K562 (cell line): ENCODE measurements around the gene CCNK. TPM values are rescaled to one million over a fixed set of nuclear protein-coding genes. Genes with fewer than 3 reads are reported as not detected.

Source experiments
- ATAC-seq: fragments of 200-7000 bp; cut with Tn5 transposase; 3 replicates; pipeline ENCODE4 v1.9.1; 2020; ENCODE audit warnings: moderate library complexity
- BruUV-seq: library from RNA; stranded (reverse); fragments of 400-500 nt; replicated peaks from 2 replicates; lab custom pipeline; 2021; lab: Mats Ljungman, UMichigan
- CTCF ChIA-PET: fragments of 300-600 bp; formaldehyde crosslinking; extraction: SDS; loops from one replicate; lab custom pipeline; 2021; ENCODE audit warnings: low intra/inter-chr PET ratio; lab: Yijun Ruan, JAX
- POLR2A ChIA-PET: fragments of 300-600, 350-650 bp; sonication (Branson Sonifier 250); formaldehyde crosslinking; extraction: SDS; loops from one replicate; lab custom pipeline; 2021; ENCODE audit warnings: antibody characterized with exemption, inconsistent platforms; lab: Yijun Ruan, JAX
- DNase-seq, 4 experiments: peaks; one replicate each; pipeline versions ENCODE4 v3.0.0 to v3.0.0-alpha.2; 2011 to 2018; ENCODE audit warnings: low spot score in 3 of 4, mixed read lengths in 3 of 4; ENCODE audit errors: extremely low read depth in 1 of 4
- FAIRE-seq: peaks from 2 replicates; lab custom pipeline; 2011; peaks lifted over from hg19 to GRCh38; lab: Jason Lieb, UNC
- H2AFZ ChIP-seq: 2 replicates; pipeline ENCODE4 v1.6.0; 2011; ENCODE audit warnings: low read depth, low read length, control low read depth, inconsistent platforms
- H3K27ac ChIP-seq: fragments of 200-600 bp; 3 replicates; pipeline ENCODE4 v1.8.0; 2011; ENCODE audit warnings: low read depth, mild to moderate bottlenecking, control low read depth, inconsistent platforms, low read length, moderate library complexity, mixed read lengths; ENCODE audit errors: extremely low read depth
- H3K27me3 ChIP-seq, 2 experiments: fragments of 300-600 bp in 1 of 2; 2 replicates in 1 of 2; 3 replicates in 1 of 2; pipeline versions ENCODE4 v1.6.0 to v1.8.0; 2011; ENCODE audit warnings: inconsistent platforms in 2 of 2, low read length in 2 of 2, mild to moderate bottlenecking in 1 of 2, mixed read lengths in 1 of 2, moderate library complexity in 1 of 2; ENCODE audit not compliant: control insufficient read depth in 2 of 2, insufficient read depth in 2 of 2
- H3K36me3 ChIP-seq: fragments of 300-600 bp; 3 replicates; pipeline ENCODE4 v1.8.0; 2011; ENCODE audit warnings: mild to moderate bottlenecking, low read length, inconsistent platforms; ENCODE audit not compliant: control insufficient read depth, insufficient read depth
- H3K4me1 ChIP-seq, 2 experiments: fragments of 200-600 bp in 1 of 2; replicated peaks in 1 of 2; 2 replicates in 1 of 2; 3 replicates in 1 of 2; pipeline versions ENCODE4 v1.5.1 to v1.8.0; 2011; ENCODE audit warnings: inconsistent platforms in 2 of 2, low read length in 2 of 2, mild to moderate bottlenecking in 1 of 2, mixed read lengths in 1 of 2, moderate library complexity in 1 of 2; ENCODE audit not compliant: control insufficient read depth in 2 of 2, insufficient read depth in 2 of 2
- H3K4me2 ChIP-seq: 2 replicates; pipeline ENCODE4 v1.6.1; 2011; ENCODE audit warnings: low read length, control low read depth, inconsistent platforms, mixed read lengths; ENCODE audit not compliant: insufficient read depth
- H3K4me3 ChIP-seq: fragments of 200-600 bp; sonication (generic), shearing (Covaris generic); 2 replicates; pipeline ENCODE4 v1.5.1; 2016; ENCODE audit warnings: control low read depth, inconsistent platforms
- H3K79me2 ChIP-seq: fragments of 200-600 bp; 3 replicates; pipeline ENCODE4 v1.8.0; 2011; ENCODE audit warnings: low read length, inconsistent platforms; ENCODE audit not compliant: control insufficient read depth, insufficient read depth
- H3K9ac ChIP-seq, 2 experiments: 2 replicates each; pipeline versions ENCODE4 v1.6.0 to v1.6.1; 2011; ENCODE audit warnings: low read depth in 2 of 2, low read length in 2 of 2, control low read depth in 1 of 2, inconsistent platforms in 1 of 2, mild to moderate bottlenecking in 1 of 2, mixed read lengths in 1 of 2; ENCODE audit not compliant: insufficient read depth in 1 of 2
- H3K9me1 ChIP-seq: one replicate; pipeline ENCODE4 v1.6.0; 2011; ENCODE audit warnings: inconsistent platforms, mild to moderate bottlenecking, low read length, moderate library complexity; ENCODE audit not compliant: control insufficient read depth, insufficient read depth
- H3K9me3 ChIP-seq: replicated peaks from 2 replicates; pipeline ENCODE4 v1.5.1; 2011; ENCODE audit warnings: low read depth, low read length, inconsistent platforms; ENCODE audit not compliant: control insufficient read depth, insufficient read depth
- H4K20me1 ChIP-seq: replicated peaks from 2 replicates; pipeline ENCODE4 v1.6.1; 2011; ENCODE audit warnings: low read length, inconsistent platforms, mixed read lengths; ENCODE audit not compliant: control insufficient read depth, insufficient read depth
- BACH1 ChIP-seq: fragments of 200-800 bp; sonication (Bioruptor generic); IDR thresholded peaks from 2 replicates; pipeline ENCODE4 v1.6.1; 2016; ENCODE audit warnings: missing genetic modification characterization, missing compliant biosample characterization
- C11orf30 ChIP-seq: fragments of 450-650 bp; IDR thresholded peaks from 2 replicates; pipeline ENCODE4 v1.6.1; 2016; ENCODE audit warnings: low read depth, mild to moderate bottlenecking
- CBFA2T3 ChIP-seq: fragments of 450-650 bp; IDR thresholded peaks from 2 replicates; pipeline ENCODE4 v1.6.1; 2017
- ETV1 ChIP-seq: fragments of 450-650 bp; conservative IDR thresholded peaks from 2 replicates; pipeline ENCODE4 v1.6.1; 2016; ENCODE audit warnings: missing genetic modification characterization, control low read depth, low read depth, missing compliant biosample characterization
- MAFG ChIP-seq: fragments of 450-650 bp; conservative IDR thresholded peaks from 2 replicates; pipeline ENCODE4 v1.6.1; 2016; ENCODE audit warnings: missing genetic modification characterization, missing compliant biosample characterization
- NFIC ChIP-seq: fragments of 450-650 bp; IDR thresholded peaks from 2 replicates; pipeline ENCODE4 v1.6.1; 2017; ENCODE audit warnings: mild to moderate bottlenecking, inconsistent platforms
- NFIX ChIP-seq: fragments of 250-450 bp; sonication (Bioruptor Pico); IDR thresholded peaks from 2 replicates; pipeline ENCODE4 v1.4.0; 2020; ENCODE audit warnings: low read depth, mild to moderate bottlenecking, moderate library complexity
- NR4A1 ChIP-seq, 2 experiments: fragments of 250-450 bp in 1 of 2; fragments of 450-650 bp in 1 of 2; sonication (Bioruptor Pico) in 1 of 2; IDR thresholded peaks; 2 replicates each; pipeline versions ENCODE4 v1.4.0 to v1.6.1; 2016 to 2020; ENCODE audit warnings: mild to moderate bottlenecking in 2 of 2, missing compliant biosample characterization in 1 of 2, missing genetic modification characterization in 1 of 2, moderate library complexity in 1 of 2
- PPARD ChIP-seq: fragments of 250-450 bp; sonication (Bioruptor Pico); IDR thresholded peaks from 2 replicates; pipeline ENCODE4 v1.8.0; 2022; ENCODE audit warnings: inconsistent platforms, mild to moderate bottlenecking, moderate library complexity
- U2AF2 ChIP-seq: fragments of 200-400 bp; formaldehyde crosslinking; optimal IDR thresholded peaks from 2 replicates; pipeline ENCODE3; 2017; ENCODE audit warnings: low read depth, mild to moderate bottlenecking, low read length
- ZFPM2 ChIP-seq: fragments of 250-450 bp; sonication (Bioruptor Pico); IDR thresholded peaks from 2 replicates; pipeline ENCODE4 v1.5.1; 2022; ENCODE audit warnings: mild to moderate bottlenecking
- ZNF217 ChIP-seq: sonication (generic); formaldehyde crosslinking; IDR thresholded peaks from 2 replicates; pipeline ENCODE4 v1.8.0; 2022; ENCODE audit warnings: mild to moderate bottlenecking, missing genetic modification reagents
- WGBS: fragments of 100-300 bp; shearing (Covaris generic); methylation state at CpG from one replicate; pipeline ENCODE4 v1.1.6; 2016; ENCODE audit warnings: low coverage, mixed read lengths; ENCODE audit not compliant: insufficient coverage; ENCODE audit errors: missing lambda C conversion rate; 5-methylcytosine and 5-hydroxymethylcytosine counted together
- in situ Hi-C: fragments of 300-500 bp; cut with MboI; formaldehyde crosslinking; loops from 4 replicates; pipeline ENCODE4 v1.15.0; 2018; ENCODE audit warnings: inconsistent platforms, mixed read lengths
- intact Hi-C: fragments of 100-400 bp; cut with micrococcal nuclease; formaldehyde crosslinking; loops from 2 replicates; pipeline ENCODE4 v1.14.2; 2022
- polyA plus RNA-seq, 8 experiments: library from polyadenylated mRNA; depleted of rRNA in 4 of 8; stranded (reverse) in 5 of 8; unstranded in 3 of 8; fragments of >200 nt; fragmentation: Nextera tagmentation in 2 of 8; fragmentation: Illumina TruSeq in 1 of 8; extraction: Ambion mirVana in 2 of 8; extraction: Trizol in 1 of 8; gene quantifications; 2 replicates each; pipeline versions ENCODE4 v1.2.1 to v1.2.3, GENCODE V29; 2011 to 2014; ENCODE audit warnings: inconsistent platforms in 1 of 8, missing spikeins in 1 of 8
- total RNA-seq, 7 experiments: library from RNA; depleted of rRNA in 6 of 7; stranded (reverse); fragments of >200 nt in 6 of 7; fragmentation: Illumina TruSeq in 2 of 7; extraction: Trizol in 2 of 7; gene quantifications; 2 replicates each; pipeline versions ENCODE4 v1.2.1 to v1.2.3, GENCODE V29; 2011 to 2021; ENCODE audit warnings: low replicate concordance in 1 of 7
- TF ChIP-seq, protein P1 (sequence below): fragments of 450-650 bp; IDR thresholded peaks from 2 replicates; pipeline ENCODE4 v1.6.1; 2016

Gene CCNK
- total and polyA plus RNA-seq, 9 of the 15 experiments (the other 6 are each of a cell fraction or from before 2014, with no cell fraction given), result 5.8 to 84.2 (median 16.4) TPM

DNA sequence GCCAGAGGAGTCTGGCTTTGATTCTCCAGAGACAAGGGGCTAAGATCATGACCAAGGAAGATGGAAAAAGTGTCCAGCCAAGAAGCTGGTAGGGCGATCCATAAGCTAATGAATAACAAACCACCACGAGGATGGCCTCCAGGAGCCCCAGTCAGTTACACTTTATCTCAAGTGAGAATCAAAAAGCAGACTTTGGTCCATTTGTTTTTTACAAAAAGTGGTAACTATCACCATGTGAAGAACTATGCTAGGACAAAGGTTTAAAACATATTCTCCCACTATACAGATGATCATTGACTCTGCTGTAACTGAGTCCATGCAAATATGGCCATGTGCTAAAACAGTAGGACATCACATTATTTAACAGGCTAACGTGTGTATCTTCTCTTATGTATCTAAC, 14.5 kb upstream of the CCNK start (continued):
- TF ChIP-seq ZFPM2 (CRISPR knock-in tag), result no peak
- TF ChIP-seq MAFG (tag), result no peak
- no peak for TF ChIP-seq C11orf30
- TF ChIP-seq PPARD (CRISPR knock-in tag), result no peak
- TF ChIP-seq BACH1 (tag), result no peak
- no peak for TF ChIP-seq CBFA2T3
- TF ChIP-seq ZNF217 (CRISPR knock-in tag), result no peak
- no peak for TF ChIP-seq U2AF2
- no peak for TF ChIP-seq ETV1 (tag)
- TF ChIP-seq NR4A1 (CRISPR knock-in tag; IDR thresholded peaks at IDR 0.05), result no peak
- no peak for TF ChIP-seq NR4A1 (tag; IDR thresholded peaks at IDR 0.05)

- Histone ChIP-seq H3K4me1 (peaks cover 0 to 2% of the 10 kb centered on the region in 2 experiments; a peak in 2 of 5 replicates), H3K4me3 (no peak overlapping the region), H2AFZ (no peak overlapping the region), H3K36me3 (peaks cover 29% of the 10 kb centered on the region; the same call in 2 of the 3 replicates), H3K9me1 (no peaks in the 10 kb centered on the region), H3K79me2 (peaks cover 47% of the 10 kb centered on the region), H4K20me1 (peaks cover 18% of the 10 kb centered on the region), H3K27me3 (no peaks in the 10 kb centered on the region), H3K9ac (no peak overlapping the region), H3K27ac (no peak overlapping the region), H3K4me2 (no peak overlapping the region), H3K9me3 (no peaks in the 10 kb centered on the region)
- intact Hi-C loops (no loop called here), in situ Hi-C loops (no loop called here)
- POLR2A ChIA-PET, result interaction anchor here (0.6 to 1.3 kb wide), 3 partner anchors 9 to 908 kb away, joined by 3 to 6 read pairs (median 6); partner anchors contain the start of genes CCNK and SETD3
- BruUV-seq, result no TSS peak
- DNase-seq, result no peak
- WGBS, result 49% methylated on average over 8 of the region's 9 CpGs
- FAIRE-seq, result no peak
- CTCF ChIA-PET, result no interaction called here
- no peak; the same call in 2 of the 3 replicates for ATAC-seq
- TF ChIP-seq NFIX (CRISPR knock-in tag), result 0 out of 2 replicates have a peak, but pooled peaks have one; percentile 11
- TF ChIP-seq NFIC, result peak; percentile 83
- TF ChIP-seq, protein P1, sequence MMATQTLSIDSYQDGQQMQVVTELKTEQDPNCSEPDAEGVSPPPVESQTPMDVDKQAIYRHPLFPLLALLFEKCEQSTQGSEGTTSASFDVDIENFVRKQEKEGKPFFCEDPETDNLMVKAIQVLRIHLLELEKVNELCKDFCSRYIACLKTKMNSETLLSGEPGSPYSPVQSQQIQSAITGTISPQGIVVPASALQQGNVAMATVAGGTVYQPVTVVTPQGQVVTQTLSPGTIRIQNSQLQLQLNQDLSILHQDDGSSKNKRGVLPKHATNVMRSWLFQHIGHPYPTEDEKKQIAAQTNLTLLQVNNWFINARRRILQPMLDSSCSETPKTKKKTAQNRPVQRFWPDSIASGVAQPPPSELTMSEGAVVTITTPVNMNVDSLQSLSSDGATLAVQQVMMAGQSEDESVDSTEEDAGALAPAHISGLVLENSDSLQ, result 0 out of 2 replicates have a peak, but pooled peaks have one; percentile 4
Measured at GRCh38 chr14:99467336-99468078, 13.7 kb upstream of the CCNK start.
